Effector CD4-positive, alpha-beta T cell (primary cell): ENCODE measurements around the gene IGSF10.

Experiments
- DNase-seq: peaks from one replicate; pipeline ENCODE4 v3.0.0-alpha.2; 2020

IGSF10 gene

DNA sequence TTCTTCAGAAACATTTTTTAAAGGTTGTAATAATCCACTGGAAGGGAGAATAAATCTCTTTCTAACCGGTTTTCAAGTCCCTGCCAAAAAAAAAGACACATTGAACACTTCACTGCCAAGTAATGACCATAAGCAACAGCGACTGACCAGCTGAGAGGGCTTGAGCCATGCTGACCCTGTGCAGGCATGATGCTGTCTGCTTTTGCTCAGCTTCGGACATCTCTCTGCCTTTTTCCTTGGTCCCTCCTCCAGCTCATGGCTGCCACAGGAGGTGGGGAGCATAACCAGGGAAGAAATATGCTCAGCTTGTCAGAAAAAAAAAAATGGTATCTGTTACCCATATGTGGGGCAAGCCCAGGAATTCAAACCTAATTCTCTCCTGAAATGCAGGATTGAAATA lies 1.5 kb downstream of the IGSF10 start:
- no peak for DNase-seq

- no peak for DNase-seq
These were observed 4.8 kb downstream of the IGSF10 start for GRCh38 chr3:151456065-151456464.

DNA sequence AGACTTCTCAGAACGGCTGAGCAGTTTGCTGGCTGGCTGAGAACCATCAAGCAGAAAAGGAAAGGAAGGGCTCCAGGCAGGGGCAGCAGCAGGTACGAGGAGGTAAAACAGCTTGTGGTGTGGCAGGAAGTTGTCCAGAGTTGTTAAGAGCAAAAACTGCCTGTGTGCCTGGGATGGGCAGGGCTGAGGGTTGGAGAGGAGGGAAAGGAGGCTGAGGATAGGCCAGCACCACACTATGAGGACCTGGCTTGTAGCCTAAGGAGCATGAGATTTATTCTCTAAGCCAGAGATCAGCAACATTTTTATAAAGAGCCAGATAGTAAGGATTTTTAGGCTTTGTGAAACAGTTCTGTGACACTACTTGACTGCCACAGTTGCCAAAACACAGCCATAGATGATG lies 8.0 kb downstream of the IGSF10 start:
- DNase-seq = no peak

DNA sequence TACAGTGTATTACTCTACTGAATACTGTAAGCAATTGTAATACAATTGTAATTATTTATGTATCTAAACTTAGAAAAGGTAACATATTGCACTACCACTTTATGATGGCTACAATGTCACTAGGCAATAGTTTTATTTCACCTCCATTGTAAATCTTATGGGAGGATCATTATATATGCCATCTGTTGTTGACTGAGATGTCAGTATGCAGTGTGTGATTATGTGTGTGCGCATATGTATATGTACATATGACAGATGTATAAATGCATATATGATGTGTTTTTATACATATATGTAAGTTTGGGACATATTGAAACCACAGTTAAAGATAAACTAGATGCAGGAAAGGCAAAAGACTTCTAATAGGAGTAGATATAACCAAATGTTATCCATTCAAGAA lies 8.5 kb downstream of the IGSF10 start:
- DNase-seq = no peak

DNA sequence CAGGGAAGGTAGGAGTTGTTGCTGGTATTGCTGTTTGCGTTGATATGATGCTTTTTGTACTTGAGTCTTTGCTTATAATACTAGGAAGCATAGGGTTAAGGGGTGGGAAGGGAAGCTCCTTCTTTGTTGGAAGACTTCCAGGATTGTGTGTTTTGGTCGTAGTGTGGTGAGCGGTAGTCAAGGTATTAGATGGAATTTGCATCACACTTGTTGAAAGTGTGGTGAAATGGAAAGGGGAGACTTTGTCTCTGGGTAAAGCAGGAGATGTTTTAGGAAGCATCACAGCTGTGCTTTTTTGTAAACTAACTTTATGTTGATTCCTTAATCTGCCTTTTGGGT lies 14.9 kb downstream of the IGSF10 start:
- DNase-seq = no peak

DNA sequence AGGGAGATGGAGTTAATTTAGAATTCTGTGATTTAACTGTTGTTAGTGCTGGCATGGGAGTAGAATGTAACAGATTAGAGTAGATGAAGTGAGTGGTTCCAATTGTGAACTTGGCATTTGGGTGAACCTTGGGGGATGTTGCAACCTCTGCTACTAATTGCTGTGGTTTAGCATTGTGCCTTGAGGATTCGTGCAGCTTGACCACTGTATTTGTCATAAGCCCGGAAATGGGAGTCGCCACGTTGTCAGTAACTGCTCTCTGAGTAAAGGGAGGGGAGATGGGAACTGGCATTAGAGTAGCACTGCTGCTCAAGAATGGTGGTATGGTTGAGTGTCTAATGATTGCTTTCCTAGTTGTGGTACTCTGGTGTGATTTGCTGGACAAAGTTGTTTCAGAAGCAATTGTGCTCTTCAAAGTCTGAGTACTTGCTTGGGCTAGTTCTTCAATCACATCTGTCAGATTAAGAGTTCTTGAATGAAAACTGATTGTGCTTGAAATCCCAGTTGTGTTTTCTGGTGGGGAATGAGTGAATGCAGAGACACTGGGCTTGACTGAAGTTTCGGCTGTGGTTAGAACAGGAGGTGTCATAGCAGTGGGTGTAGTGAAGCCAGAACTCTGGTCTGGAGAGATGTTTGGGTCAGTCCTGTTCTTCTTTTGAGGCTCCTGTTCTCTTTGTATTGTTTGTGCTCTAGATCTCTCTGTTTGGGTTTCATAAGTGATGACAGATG lies 15.4 kb downstream of the IGSF10 start:
- no peak for DNase-seq

DNA sequence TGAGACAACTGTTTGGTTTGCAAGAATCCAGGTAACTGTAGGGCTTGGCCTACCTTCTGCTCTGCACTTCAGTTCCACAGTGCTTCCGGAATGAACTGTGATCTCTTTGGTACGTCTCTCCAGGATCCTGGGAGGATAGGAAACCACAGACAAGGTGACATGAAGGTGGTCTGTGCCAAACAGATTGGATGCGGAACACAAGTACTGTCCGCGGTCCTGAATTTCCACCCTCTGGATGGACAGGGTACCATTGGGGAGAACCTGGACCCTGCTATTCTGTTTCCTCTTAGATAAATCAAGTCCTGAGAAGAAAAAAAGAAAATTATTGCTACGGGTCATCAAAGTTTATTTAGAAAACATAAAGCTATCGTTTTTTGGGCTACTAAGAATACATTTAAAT lies 17.3 kb downstream of the IGSF10 start:
- DNase-seq = no peak

DNA sequence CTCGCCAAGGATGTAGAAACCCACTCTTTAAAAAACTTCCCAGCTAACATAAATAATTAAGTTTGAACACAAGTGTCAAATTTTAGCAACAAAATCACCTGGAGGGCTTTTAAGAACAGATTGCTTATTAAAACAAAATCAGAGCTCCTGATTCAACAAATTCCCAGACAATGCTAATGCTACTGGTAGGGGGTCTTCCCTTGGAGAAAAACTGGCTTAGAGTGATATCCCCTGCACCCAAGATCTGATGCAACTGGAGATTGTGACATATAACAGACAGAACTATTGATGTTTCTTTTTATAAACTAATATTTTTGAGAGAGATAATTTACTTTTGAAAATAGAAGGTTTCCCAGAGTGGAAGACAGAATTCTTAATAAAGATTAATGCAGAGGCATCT lies 19.9 kb downstream of the IGSF10 start:
- no peak for DNase-seq

GRCh38 chr3:151439652-151440125 lies 21.2 kb downstream of the IGSF10 start:
- no peak for DNase-seq

GRCh38 chr3:151437906-151438305 lies 23.0 kb downstream of the IGSF10 start:
- no peak for DNase-seq

- no peak for DNase-seq
These were observed 24.0 kb downstream of the IGSF10 start for GRCh38 chr3:151436675-151437446.

DNA sequence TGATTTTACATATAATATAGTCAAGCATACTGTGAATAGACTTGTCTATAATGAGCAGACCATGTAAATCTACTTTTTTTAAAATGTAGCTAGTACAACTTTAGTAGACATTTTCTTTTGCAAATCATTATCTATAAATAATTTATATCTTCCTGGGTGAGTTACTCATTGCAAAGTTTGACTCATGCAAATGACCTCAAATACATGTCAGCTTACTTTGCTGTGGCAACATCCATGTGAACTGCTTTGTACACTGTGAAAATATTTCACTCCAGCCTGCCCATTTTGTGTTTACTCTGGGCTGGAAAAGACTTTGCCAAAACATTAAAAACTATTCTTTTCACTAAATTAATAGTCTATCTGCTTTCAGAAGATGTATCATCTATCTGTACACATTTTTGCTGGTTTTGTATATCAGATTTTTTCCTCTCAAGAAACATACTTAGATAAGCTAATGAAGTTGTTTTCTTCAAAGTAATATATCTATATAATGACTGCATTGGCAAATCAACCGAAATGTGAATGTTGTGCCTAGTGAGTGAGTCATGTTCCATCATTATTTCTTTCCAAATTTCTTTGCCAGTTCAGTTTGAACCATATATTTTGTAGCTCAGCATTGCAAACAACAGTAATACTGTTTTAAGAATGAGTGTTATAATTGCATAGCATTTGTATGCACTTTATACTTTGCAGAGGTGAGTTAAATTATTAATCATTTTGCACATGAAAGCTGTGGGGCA lies 26.5 kb downstream of the IGSF10 start:
- DNase-seq = no peak

DNA sequence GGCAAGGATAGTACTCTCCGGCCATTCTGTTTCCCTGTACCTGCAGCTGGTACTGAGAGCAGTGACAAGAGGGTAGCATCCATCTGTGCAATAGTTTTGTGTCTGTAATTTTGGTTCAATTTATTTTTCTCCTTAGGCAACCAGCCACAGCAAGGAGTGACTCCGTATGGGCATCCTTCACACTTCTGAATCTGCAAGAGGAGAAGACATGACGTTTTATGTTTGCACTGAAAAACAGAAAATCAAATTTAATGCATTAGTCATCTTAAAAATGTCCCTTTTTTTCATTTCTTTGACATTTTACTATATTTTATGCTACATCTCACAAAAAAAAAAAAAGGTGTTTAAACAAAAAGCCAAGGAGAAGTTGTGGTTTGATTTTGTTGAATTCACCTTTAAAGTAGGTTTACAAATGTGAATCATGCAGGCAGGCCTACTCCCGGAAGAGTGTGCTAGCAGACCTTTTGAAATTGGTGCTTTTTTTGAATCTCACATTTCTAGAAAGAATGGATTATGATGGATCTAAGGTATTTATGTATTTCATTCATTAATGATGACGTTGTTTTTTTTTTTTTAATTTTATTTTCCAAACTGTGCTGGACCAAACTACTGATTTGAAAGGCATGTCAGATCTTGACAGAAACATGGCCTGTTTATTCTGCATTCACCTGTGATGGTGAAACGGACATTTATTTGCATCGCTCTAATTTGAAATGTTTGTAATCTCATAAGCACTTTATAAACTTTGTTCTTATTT lies 28.1 kb downstream of the IGSF10 start:
- DNase-seq = no peak

- DNase-seq = no peak
These were observed 28.9 kb downstream of the IGSF10 start for GRCh38 chr3:151431940-151432339.

DNA sequence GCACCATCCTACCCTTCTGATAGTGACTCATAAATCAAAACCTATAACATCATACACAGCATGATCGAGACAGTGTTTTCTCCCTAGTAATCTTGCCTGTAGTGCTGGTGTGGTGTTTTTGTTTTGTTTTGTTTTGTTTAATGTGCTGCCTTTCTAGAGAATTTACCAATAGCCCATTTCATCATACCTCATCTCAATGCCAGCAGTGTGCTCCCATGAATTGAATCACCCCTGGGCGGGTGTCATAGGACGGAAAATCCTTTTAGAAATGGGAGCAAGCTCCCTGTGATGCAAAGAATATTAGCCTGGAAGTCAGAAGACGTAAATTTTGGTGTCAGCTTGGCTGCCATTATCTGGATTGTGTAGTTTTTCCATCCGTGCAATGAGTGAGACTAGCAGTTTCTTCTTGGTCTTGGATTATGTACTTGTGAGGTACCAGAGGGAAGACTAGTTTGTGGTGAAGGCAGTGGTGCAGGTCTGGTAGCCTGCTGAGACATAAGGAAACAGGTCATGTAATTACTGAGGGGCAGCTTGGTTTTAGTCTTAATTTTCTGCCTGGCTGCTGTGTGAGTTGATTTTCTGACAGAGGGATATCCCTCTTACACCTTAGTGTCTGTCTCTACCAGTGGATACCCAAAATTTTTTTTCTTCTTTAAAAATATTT lies 29.9 kb downstream of the IGSF10 start:
- DNase-seq = no peak

GRCh38 chr3:151428386-151428785 lies 32.5 kb downstream of the IGSF10 start:
- DNase-seq = no peak

GRCh38 chr3:151426341-151426657 lies 34.6 kb downstream of the IGSF10 start:
- DNase-seq = no peak

- DNase-seq = no peak
These were observed 35.1 kb downstream of the IGSF10 start for GRCh38 chr3:151425627-151426340.

GRCh38 chr3:151423091-151423490 lies 37.8 kb downstream of the IGSF10 start:
- DNase-seq = no peak

DNA sequence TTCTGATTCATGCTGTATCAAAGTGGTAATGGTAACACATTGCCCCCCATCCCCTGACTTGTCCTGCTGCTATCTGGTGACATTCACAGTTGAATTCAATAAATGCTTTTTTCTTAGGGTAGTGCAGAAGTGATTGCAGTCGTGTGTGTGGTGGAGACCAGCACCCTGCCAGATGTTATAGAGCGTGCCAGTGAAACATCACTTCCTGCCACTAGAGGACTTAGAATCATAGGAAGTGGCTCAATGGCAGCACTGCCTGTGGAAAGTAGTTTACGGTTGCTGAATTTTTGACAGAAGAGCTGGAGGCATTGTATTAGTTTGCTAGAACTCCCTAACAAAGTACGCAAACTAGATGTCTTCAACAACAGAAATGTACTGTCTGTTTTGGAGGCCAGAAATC lies 38.9 kb downstream of the IGSF10 start:
- DNase-seq = no peak

DNA sequence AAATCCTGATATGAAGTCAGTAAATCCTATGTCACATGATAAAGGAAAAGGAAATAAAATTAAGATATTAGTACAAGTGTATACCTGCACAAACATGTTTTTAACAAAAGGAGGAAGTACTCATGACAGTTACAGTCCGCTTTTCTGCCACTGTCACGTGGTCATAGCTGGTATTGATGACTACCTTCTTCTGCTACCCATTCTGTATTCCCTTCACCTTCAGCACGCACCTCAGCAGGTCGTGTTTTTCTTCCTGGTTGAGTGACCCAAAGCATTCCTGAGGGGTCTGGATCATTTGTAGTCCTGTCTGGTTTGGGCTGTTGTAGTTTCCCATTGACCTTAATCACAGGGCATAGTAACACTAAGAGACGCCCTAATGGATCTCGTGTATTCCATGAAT lies 41.1 kb downstream of the IGSF10 start:
- no peak for DNase-seq

DNA sequence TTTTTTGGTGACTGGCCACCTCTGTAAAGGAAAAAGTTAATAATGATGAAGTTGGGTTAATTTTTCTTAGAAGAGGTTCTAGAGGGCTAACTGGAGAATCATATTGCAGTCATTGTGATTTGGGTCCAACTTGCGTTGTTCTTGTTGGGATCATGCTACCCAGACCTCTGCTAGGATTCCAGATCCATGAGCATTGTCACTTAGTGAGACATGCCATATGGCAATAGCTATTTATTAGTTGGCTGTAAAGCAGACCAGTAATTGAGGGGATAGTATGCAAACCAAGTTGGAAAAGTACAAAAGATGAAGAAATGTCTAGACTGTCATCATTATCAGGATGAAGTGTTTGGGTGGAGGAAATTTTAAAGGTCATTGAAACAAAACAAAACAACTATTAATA lies 45.6 kb downstream of the IGSF10 start:
- no peak for DNase-seq
